ENCODE data around the gene BRD3OS.
A peak's percentile ranks its signal among the peaks of the same experiment; 100 is the strongest.

The BRD3OS gene

GRCh38 chr9:134066913-134067851 lies 41.9 kb downstream of the BRD3OS start:
- WGBS: under 1% methylated on average over 64 of the region's 126 CpGs
- Histone ChIP-seq H4K91ac (ENCODE audit: low read length) (no peak overlapping the region), H3K36me3 (ENCODE audit: control insufficient read depth in 1 of 2, insufficient read depth in 2 of 2, low read depth in 1 of 2, low read length in 2 of 2) (peaks cover 0 to 26% of the 10 kb centered on the region in 2 experiments), H3K27ac (ENCODE audit: low read length, poor library complexity, severe bottlenecking) (no peak overlapping the region), H3K27me3 (ENCODE audit: control insufficient read depth in 1 of 2, insufficient read depth in 1 of 2, low read length in 2 of 2) (peaks cover 26 to 29% of the 10 kb centered on the region in 2 experiments), H3K4ac (ENCODE audit: low read depth in 1 of 2, low read length in 2 of 2) (peak overlapping the region; percentile 47 to 95), H2BK5ac (ENCODE audit: low read depth, low read length, poor library complexity, severe bottlenecking) (no peak overlapping the region), H3K23ac (ENCODE audit: low read length in 2 of 2) (peak overlapping the region; percentile 30 to 87), H4K8ac (ENCODE audit: low read length) (no peak overlapping the region), H3K9ac (ENCODE audit: low read length) (peak overlapping the region; percentile 93), H3K4me2 (ENCODE audit: low read length, poor library complexity, severe bottlenecking) (peak overlapping the region; percentile 88), H2AK5ac (ENCODE audit: low read length, severe bottlenecking) (no peak overlapping the region), H2BK15ac (ENCODE audit: low read depth, poor library complexity, severe bottlenecking) (peak overlapping the region; percentile 34), H2BK12ac (ENCODE audit: low read length in 2 of 2) (peak overlapping the region in 1 of 2 experiments; percentile 75), H3K4me3 (ENCODE audit: insufficient read depth in 1 of 2, low read depth in 1 of 2, low read length in 2 of 2) (peak overlapping the region; percentile 78 to 90), H2AFZ (ENCODE audit: low read depth, low read length) (no peak overlapping the region), H3K79me1 (replicated peaks; ENCODE audit: low read length, poor library complexity, severe bottlenecking) (peaks cover 10% of the 10 kb centered on the region), H3K18ac (ENCODE audit: low read depth in 1 of 2, low read length in 2 of 2) (peak overlapping the region; percentile 31 to 40), H3K14ac (ENCODE audit: low read length in 2 of 2) (peak overlapping the region in 1 of 2 experiments; percentile 80), H2BK120ac (ENCODE audit: low read depth, low read length) (peak overlapping the region; percentile 71), H3K9me3 (ENCODE audit: control insufficient read depth, low read length) (peaks cover 3% of the 10 kb centered on the region), H3K4me1 (ENCODE audit: control insufficient read depth, insufficient read depth, low read depth, low read length) (peaks cover 26% of the 10 kb centered on the region)
- peak; percentile 54 for DNase-seq

GRCh38 chr9:134067904-134068743 lies 42.8 kb downstream of the BRD3OS start, which contains the start of gene BRD3:
TSS of gene BRD3 (minus strand) at chr9:134068026. CDS start at chr9:134053477, 14,549 bp downstream.
- Histone ChIP-seq H3K23ac (ENCODE audit: low read length in 2 of 2) (peak within 1 kb of the TSS; percentile 30 to 87), H2BK12ac (ENCODE audit: low read length in 2 of 2) (peak within 1 kb of the TSS in 1 of 2 experiments; percentile 75), H3K4me3 (ENCODE audit: insufficient read depth in 1 of 2, low read depth in 1 of 2, low read length in 2 of 2) (peak within 1 kb of the TSS; percentile 90 to 92), H2AFZ (ENCODE audit: low read depth, low read length) (peak within 1 kb of the TSS; percentile 96), H2AK5ac (ENCODE audit: low read length, severe bottlenecking) (no peak within 1 kb of the TSS), H3K36me3 (ENCODE audit: control insufficient read depth in 1 of 2, insufficient read depth in 2 of 2, low read depth in 1 of 2, low read length in 2 of 2) (peaks cover 0 to 17% of the 10 kb centered on the region in 2 experiments), H4K8ac (ENCODE audit: low read length) (peak within 1 kb of the TSS; percentile 51), H3K4ac (ENCODE audit: low read depth in 1 of 2, low read length in 2 of 2) (peak within 1 kb of the TSS; percentile 47 to 95), H3K14ac (ENCODE audit: low read length in 2 of 2) (peak within 1 kb of the TSS; percentile 80 to 82), H3K4me2 (ENCODE audit: low read length, poor library complexity, severe bottlenecking) (peak within 1 kb of the TSS; percentile 93), H3K79me1 (replicated peaks; ENCODE audit: low read length, poor library complexity, severe bottlenecking) (peaks cover 1% of the 10 kb centered on the region), H4K91ac (ENCODE audit: low read length) (no peak within 1 kb of the TSS), H3K9ac (ENCODE audit: low read length) (peak within 1 kb of the TSS; percentile 93), H3K27me3 (ENCODE audit: control insufficient read depth in 1 of 2, insufficient read depth in 1 of 2, low read length in 2 of 2) (peaks cover 30 to 34% of the 10 kb centered on the region in 2 experiments), H2BK15ac (ENCODE audit: low read depth, poor library complexity, severe bottlenecking) (peak within 1 kb of the TSS; percentile 36), H3K9me3 (ENCODE audit: control insufficient read depth, low read length) (peaks cover 3% of the 10 kb centered on the region), H2BK120ac (ENCODE audit: low read depth, low read length) (peak within 1 kb of the TSS; percentile 71), H2BK5ac (ENCODE audit: low read depth, low read length, poor library complexity, severe bottlenecking) (peak within 1 kb of the TSS; percentile 85), H3K27ac (ENCODE audit: low read length, poor library complexity, severe bottlenecking) (no peak within 1 kb of the TSS), H3K18ac (ENCODE audit: low read depth in 1 of 2, low read length in 2 of 2) (peak within 1 kb of the TSS; percentile 40 to 70), H3K4me1 (ENCODE audit: control insufficient read depth, insufficient read depth, low read depth, low read length) (peaks cover 18% of the 10 kb centered on the region)
- DNase-seq: peak; percentile 87
- WGBS: under 1% methylated on average over 49 of the region's 131 CpGs

DNA sequence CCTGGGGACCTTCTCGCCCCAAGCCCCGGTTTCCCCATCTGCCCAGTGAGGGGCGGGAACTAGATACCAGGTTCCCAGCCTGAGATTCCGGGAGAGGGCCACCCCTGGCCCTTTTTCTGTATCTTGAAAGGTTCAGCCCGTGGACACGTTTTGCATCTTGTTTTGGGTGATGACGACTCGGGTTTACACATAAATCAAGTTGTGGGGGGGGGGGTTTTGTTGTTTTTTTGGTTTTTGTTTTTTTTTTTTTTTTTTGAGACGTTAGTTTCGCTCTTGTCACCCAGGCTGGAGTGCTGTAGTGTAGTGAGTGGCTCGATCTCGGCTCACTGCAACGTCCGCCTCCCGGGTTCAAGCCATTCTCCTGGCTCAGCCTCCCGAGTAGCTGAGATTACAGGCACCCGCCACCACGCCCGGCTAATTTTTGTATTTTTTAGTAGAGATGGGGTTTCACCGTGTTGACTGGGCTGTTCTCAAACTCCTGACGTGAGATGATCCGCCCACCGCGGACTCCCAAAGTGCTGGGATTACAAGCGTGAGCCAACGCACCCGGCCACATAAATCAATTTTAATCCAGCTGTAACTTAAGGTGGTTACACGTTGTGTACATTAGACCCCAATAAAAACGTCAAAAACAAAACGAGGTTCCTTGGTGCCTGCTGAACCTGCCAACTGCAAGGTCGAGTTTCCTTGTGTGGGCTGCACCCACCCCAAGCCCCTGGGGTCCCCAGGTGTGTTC lies 43.6 kb downstream of the BRD3OS start:
- Histone ChIP-seq H2BK15ac (ENCODE audit: low read depth, poor library complexity, severe bottlenecking) (no peak overlapping the region), H2AK5ac (ENCODE audit: low read length, severe bottlenecking) (no peak overlapping the region), H3K18ac (ENCODE audit: low read depth in 1 of 2, low read length in 2 of 2) (peak overlapping the region in 1 of 2 experiments; percentile 70), H2AFZ (ENCODE audit: low read depth, low read length) (peak overlapping the region; percentile 75), H3K36me3 (ENCODE audit: control insufficient read depth in 1 of 2, insufficient read depth in 2 of 2, low read depth in 1 of 2, low read length in 2 of 2) (peaks cover 0 to 9% of the 10 kb centered on the region in 2 experiments), H3K4ac (ENCODE audit: low read depth in 1 of 2, low read length in 2 of 2) (no peak overlapping the region), H2BK120ac (ENCODE audit: low read depth, low read length) (no peak overlapping the region), H4K91ac (ENCODE audit: low read length) (no peak overlapping the region), H2BK5ac (ENCODE audit: low read depth, low read length, poor library complexity, severe bottlenecking) (no peak overlapping the region), H3K79me1 (replicated peaks; ENCODE audit: low read length, poor library complexity, severe bottlenecking) (peaks cover 1% of the 10 kb centered on the region), H3K4me2 (ENCODE audit: low read length, poor library complexity, severe bottlenecking) (peak overlapping the region; percentile 93), H3K4me1 (ENCODE audit: control insufficient read depth, insufficient read depth, low read depth, low read length) (peaks cover 13% of the 10 kb centered on the region), H3K27ac (ENCODE audit: low read length, poor library complexity, severe bottlenecking) (no peak overlapping the region), H3K9me3 (ENCODE audit: control insufficient read depth, low read length) (peaks cover 3% of the 10 kb centered on the region), H3K14ac (ENCODE audit: low read length in 2 of 2) (peak overlapping the region in 1 of 2 experiments; percentile 78), H4K8ac (ENCODE audit: low read length) (peak overlapping the region; percentile 51), H3K23ac (ENCODE audit: low read length in 2 of 2) (no peak overlapping the region), H3K9ac (ENCODE audit: low read length) (peak overlapping the region; percentile 83), H2BK12ac (ENCODE audit: low read length in 2 of 2) (no peak overlapping the region), H3K27me3 (ENCODE audit: control insufficient read depth in 1 of 2, insufficient read depth in 1 of 2, low read length in 2 of 2) (peaks cover 30 to 40% of the 10 kb centered on the region in 2 experiments), H3K4me3 (ENCODE audit: insufficient read depth in 1 of 2, low read depth in 1 of 2, low read length in 2 of 2) (peak overlapping the region; percentile 85 to 92)
- 31% methylated on average over 30 of the region's 31 CpGs for WGBS
- peak; percentile 8 for DNase-seq
